HCT116 (cell line): ENCODE results near the gene CHD2. TPM values are rescaled to one million over a fixed set of nuclear protein-coding genes. Genes with fewer than 3 reads are reported as not detected.

Experiments
- ATAC-seq: fragments of 200-7000 bp; cut with Tn5 transposase; 2 replicates; pipeline ENCODE4 v1.9.1; 2020; ENCODE audit warnings: mild to moderate bottlenecking, moderate library complexity
- BruUV-seq: library from RNA; stranded (reverse); fragments of 400-500 nt; replicated peaks from 2 replicates; lab custom pipeline; 2021; lab: Mats Ljungman, UMichigan
- CTCF ChIA-PET: fragments of 300-600 bp; sonication (Branson Sonifier 250); formaldehyde crosslinking; loops from one replicate; lab custom pipeline; 2021; ENCODE audit warnings: antibody characterized with exemption; lab: Charles Lee
- POLR2A ChIA-PET: fragments of 300-600, 350-600 bp; sonication (Branson Sonifier 250); formaldehyde crosslinking; loops from one replicate; lab custom pipeline; 2021; ENCODE audit warnings: antibody characterized with exemption; lab: Charles Lee
- RAD21 ChIA-PET, 2 experiments: fragments of 300-600 bp; sonication (Branson Sonifier 250); formaldehyde crosslinking; loops; one replicate each; lab custom pipeline; 2023; ENCODE audit warnings: low total read pairs in 2 of 2; ENCODE audit not compliant: uncharacterized antibody in 2 of 2, unreplicated experiment in 2 of 2, low non-redundant PET in 1 of 2; lab: Charles Lee
- DNase-seq: peaks from one replicate; pipeline ENCODE4 v3.0.0-alpha.2; 2010; ENCODE audit warnings: low read depth, low spot score
- H2AFZ ChIP-seq: fragments of 200-600 bp; shearing (Covaris generic), sonication (generic); 2 replicates; pipeline ENCODE4 v1.6.1; 2017; ENCODE audit warnings: low read depth, mixed run types, mixed read lengths, antibody characterized with exemption, low read length; ENCODE audit not compliant: poor library complexity, severe bottlenecking
- H3K27ac ChIP-seq: 2 replicates; pipeline ENCODE4 v1.5.1; 2012; ENCODE audit warnings: low read depth, low read length
- H3K27me3 ChIP-seq: fragments of 200-600 bp; sonication (generic); 2 replicates; pipeline ENCODE4 v1.6.1; 2016; ENCODE audit warnings: mixed run types, low read length, mixed read lengths; ENCODE audit not compliant: insufficient read depth
- H3K36me3 ChIP-seq, 2 experiments: fragments of 200-500 bp in 1 of 2; fragments of 200-600 bp in 1 of 2; sonication (Bioruptor generic) in 1 of 2; sonication (generic) in 1 of 2; 2 replicates each; pipeline versions ENCODE4 v1.5.1 to v1.6.1; 2014 to 2016; ENCODE audit warnings: low read length in 2 of 2, inconsistent platforms in 1 of 2, mixed read lengths in 1 of 2, mixed run types in 1 of 2; ENCODE audit not compliant: insufficient read depth in 2 of 2, control insufficient read depth in 1 of 2
- H3K4me1 ChIP-seq, 2 experiments: fragments of 200-600 bp in 1 of 2; sonication (generic) in 1 of 2; 2 replicates each; pipeline versions ENCODE4 v1.5.1 to v1.6.1; 2012 to 2017; ENCODE audit warnings: low read length in 2 of 2, inconsistent platforms in 1 of 2, mild to moderate bottlenecking in 1 of 2, mixed read lengths in 1 of 2, mixed run types in 1 of 2, moderate library complexity in 1 of 2; ENCODE audit not compliant: insufficient read depth in 2 of 2, control insufficient read depth in 1 of 2
- H3K4me2 ChIP-seq: fragments of 200-600 bp; sonication (generic); 2 replicates; pipeline ENCODE4 v1.6.1; 2017; ENCODE audit warnings: mixed run types, low read length, mixed read lengths
- H3K4me3 ChIP-seq, 2 experiments: fragments of 200-600 bp in 1 of 2; sonication (generic) in 1 of 2; replicated peaks in 1 of 2; 2 replicates each; pipeline ENCODE4 v1.5.1; 2011 to 2016; ENCODE audit warnings: low read length in 2 of 2, control low read depth in 1 of 2, low read depth in 1 of 2, mild to moderate bottlenecking in 1 of 2, mixed read lengths in 1 of 2, mixed run types in 1 of 2
- H3K79me2 ChIP-seq: fragments of 200-600 bp; sonication (generic); 2 replicates; pipeline ENCODE4 v1.6.1; 2017; ENCODE audit warnings: mild to moderate bottlenecking, mixed run types, low read length, moderate library complexity, mixed read lengths; ENCODE audit not compliant: insufficient read depth
- H3K9ac ChIP-seq: fragments of 200-600 bp; sonication (generic); 2 replicates; pipeline ENCODE4 v1.6.1; 2016; ENCODE audit warnings: low read length, mixed read lengths
- H3K9me2 ChIP-seq: fragments of 200-600 bp; sonication (generic), shearing (Covaris generic); 2 replicates; pipeline ENCODE4 v1.6.1; 2017; ENCODE audit warnings: mixed run types, mild to moderate bottlenecking, moderate library complexity; ENCODE audit not compliant: insufficient read depth
- H3K9me3 ChIP-seq, 2 experiments: fragments of 200-500 bp in 1 of 2; fragments of 200-600 bp in 1 of 2; sonication (Bioruptor generic) in 1 of 2; sonication (generic) in 1 of 2; 2 replicates each; pipeline ENCODE4 v1.6.1; 2014 to 2017; ENCODE audit warnings: low read length in 2 of 2, mixed read lengths in 2 of 2, inconsistent platforms in 1 of 2, low read depth in 1 of 2, mild to moderate bottlenecking in 1 of 2, mixed run types in 1 of 2, moderate library complexity in 1 of 2; ENCODE audit not compliant: control insufficient read depth in 1 of 2, insufficient read depth in 1 of 2
- H4K20me1 ChIP-seq: fragments of 200-600 bp; sonication (generic), shearing (Covaris generic); 2 replicates; pipeline ENCODE4 v1.6.1; 2017; ENCODE audit warnings: mixed run types, mild to moderate bottlenecking, moderate library complexity; ENCODE audit not compliant: insufficient read depth
- CBX3 ChIP-seq: IDR thresholded peaks from 2 replicates; pipeline ENCODE4 v1.6.1; 2012; ENCODE audit warnings: low read depth
- CEBPB ChIP-seq: IDR thresholded peaks from 2 replicates; pipeline ENCODE4 v1.6.1; 2012; ENCODE audit warnings: low read depth
- EGR1 ChIP-seq: IDR thresholded peaks from 2 replicates; pipeline ENCODE4 v1.6.1; 2012; ENCODE audit warnings: low read depth
- ELF1 ChIP-seq: IDR thresholded peaks from 2 replicates; pipeline ENCODE4 v1.6.1; 2012; ENCODE audit warnings: low read depth, borderline replicate concordance
- EZH2 ChIP-seq: fragments of 200-600 bp; sonication (generic); IDR thresholded peaks from 2 replicates; pipeline ENCODE4 v1.6.1; 2017; ENCODE audit warnings: antibody characterized with exemption, mixed run types
- EZH2phosphoT487 ChIP-seq: fragments of 200-600 bp; IDR thresholded peaks from 2 replicates; pipeline ENCODE4 v1.6.1; 2018; ENCODE audit warnings: antibody characterized with exemption, borderline replicate concordance
- FOSL1 ChIP-seq: IDR thresholded peaks from 2 replicates; pipeline ENCODE4 v1.6.1; 2012; ENCODE audit warnings: low read depth
- JUND ChIP-seq: IDR thresholded peaks from 2 replicates; pipeline ENCODE4 v1.6.1; 2012
- POLR2AphosphoS5 ChIP-seq: IDR thresholded peaks from 2 replicates; pipeline ENCODE4 v1.6.1; 2011; ENCODE audit warnings: mild to moderate bottlenecking, low read depth, low read length, moderate library complexity
- RAD21 ChIP-seq: IDR thresholded peaks from 2 replicates; pipeline ENCODE4 v1.6.1; 2012; ENCODE audit warnings: low read depth, mild to moderate bottlenecking
- SP1 ChIP-seq: IDR thresholded peaks from 2 replicates; pipeline ENCODE4 v1.6.1; 2012; ENCODE audit warnings: low read depth
- TCF7L2 ChIP-seq: IDR thresholded peaks from 2 replicates; pipeline ENCODE4 v1.7.0; 2011; ENCODE audit warnings: borderline replicate concordance, inconsistent platforms; ENCODE audit not compliant: insufficient read depth, insufficient read length; ENCODE audit errors: extremely low read depth
- YY1 ChIP-seq: IDR thresholded peaks from 2 replicates; pipeline ENCODE4 v1.6.1; 2011; ENCODE audit warnings: low read length, low read depth, moderate library complexity, mild to moderate bottlenecking; ENCODE audit not compliant: insufficient replicate concordance; ENCODE audit errors: extremely low read depth
- ZFX ChIP-seq: fragments of 450-650 bp; IDR thresholded peaks from 2 replicates; pipeline ENCODE4 v1.6.1; 2017
- ZNF274 ChIP-seq: fragments of 200-500 bp; sonication (Bioruptor generic); IDR thresholded peaks from 2 replicates; pipeline ENCODE4 v1.6.1; 2014; ENCODE audit warnings: mild to moderate bottlenecking, low read depth, low read length, inconsistent platforms
- intact Hi-C: fragments of 100-400 bp; cut with micrococcal nuclease; formaldehyde crosslinking; loops from 2 replicates; pipeline ENCODE4 v1.10.0; 2022
- total RNA-seq: library from RNA; stranded (reverse); gene quantifications from one replicate; pipeline ENCODE4 v1.2.1, GENCODE V29; 2021; ENCODE audit not compliant: unreplicated experiment
- TF ChIP-seq, protein P1 (sequence below): IDR thresholded peaks from 2 replicates; pipeline ENCODE4 v1.6.1; 2012
- TF ChIP-seq, protein P2 (sequence below): IDR thresholded peaks from 2 replicates; pipeline ENCODE4 v1.6.1; 2012
- TF ChIP-seq, protein P3 (sequence below), 3 experiments: fragments of 200-600 bp in 1 of 3; sonication (generic) in 1 of 3; IDR thresholded peaks in 2 of 3; conservative IDR thresholded peaks in 1 of 3; 2 replicates each; pipeline ENCODE4 v1.5.1; 2012 to 2017; ENCODE audit warnings: low read depth in 2 of 3, low read length in 2 of 3, antibody characterized with exemption in 1 of 3, borderline replicate concordance in 1 of 3, control low read depth in 1 of 3, mild to moderate bottlenecking in 1 of 3, mixed read lengths in 1 of 3, mixed run types in 1 of 3, moderate library complexity in 1 of 3; ENCODE audit not compliant: insufficient read depth in 1 of 3

Gene CHD2
- total RNA-seq, 1 experiment from 2014 or later = 116 TPM

DNA sequence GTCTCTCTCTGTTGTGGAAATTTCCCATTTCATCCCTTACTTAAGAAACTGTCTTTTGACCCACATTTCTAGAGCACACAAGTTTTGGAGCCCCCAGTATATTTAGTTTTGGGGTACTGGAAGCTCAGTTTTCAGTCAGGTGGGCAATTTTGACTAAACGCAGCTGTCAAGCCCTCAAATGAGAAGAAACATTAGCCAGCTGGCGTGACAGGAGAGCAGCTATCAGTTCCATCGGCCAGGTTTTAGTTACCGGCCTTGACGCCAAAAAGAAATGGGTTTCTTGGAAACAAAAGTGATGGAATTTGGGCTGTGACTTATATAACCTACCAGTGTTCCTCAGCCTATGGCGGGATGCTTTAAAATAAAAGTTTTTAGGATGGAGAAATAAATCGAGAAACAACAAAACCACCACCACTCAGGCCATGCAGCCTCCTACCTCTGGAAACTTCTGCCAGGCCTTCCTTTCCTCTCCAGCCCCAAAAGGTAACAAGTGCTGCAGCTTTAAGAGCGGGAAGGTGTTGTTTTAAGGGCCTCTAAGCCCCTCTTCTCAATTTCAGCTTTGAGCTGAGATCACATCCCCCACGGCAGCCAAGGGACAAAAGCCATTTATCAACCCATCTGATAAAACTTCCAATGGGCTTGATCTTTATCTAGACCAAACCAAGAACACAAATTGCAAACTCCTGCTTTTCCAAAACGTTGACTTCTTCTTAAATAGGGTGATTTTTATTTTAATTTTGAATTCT is 170.6 kb downstream of the CHD2 start:
- peaks cover 8 to 21% of the 10 kb centered on the region in 2 experiments for H3K4me1 ChIP-seq
- ChIA-PET RAD21 (no interaction called here), CTCF (no interaction called here), POLR2A (no interaction called here)
- no peak overlapping the region for H2AFZ ChIP-seq
- no peak overlapping the region for H3K4me3 ChIP-seq
- H3K36me3 ChIP-seq = no peaks in the 10 kb centered on the region
- DNase-seq (no peak), ATAC-seq (no peak)
- H3K9ac ChIP-seq = no peak overlapping the region
- H3K79me2 ChIP-seq = no peaks in the 10 kb centered on the region
- BruUV-seq = no TSS peak
- intact Hi-C loops = no loop called here
- TF ChIP-seq, protein P1, sequence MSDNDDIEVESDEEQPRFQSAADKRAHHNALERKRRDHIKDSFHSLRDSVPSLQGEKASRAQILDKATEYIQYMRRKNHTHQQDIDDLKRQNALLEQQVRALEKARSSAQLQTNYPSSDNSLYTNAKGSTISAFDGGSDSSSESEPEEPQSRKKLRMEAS = no peak
- no peak for TF ChIP-seq EGR1
- no peak for TF ChIP-seq TCF7L2
- no peak for TF ChIP-seq CBX3
- TF ChIP-seq ZNF274 = no peak
- TF ChIP-seq, protein P2, sequence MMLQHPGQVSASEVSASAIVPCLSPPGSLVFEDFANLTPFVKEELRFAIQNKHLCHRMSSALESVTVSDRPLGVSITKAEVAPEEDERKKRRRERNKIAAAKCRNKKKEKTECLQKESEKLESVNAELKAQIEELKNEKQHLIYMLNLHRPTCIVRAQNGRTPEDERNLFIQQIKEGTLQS = no peak
- TF ChIP-seq, protein P3, sequence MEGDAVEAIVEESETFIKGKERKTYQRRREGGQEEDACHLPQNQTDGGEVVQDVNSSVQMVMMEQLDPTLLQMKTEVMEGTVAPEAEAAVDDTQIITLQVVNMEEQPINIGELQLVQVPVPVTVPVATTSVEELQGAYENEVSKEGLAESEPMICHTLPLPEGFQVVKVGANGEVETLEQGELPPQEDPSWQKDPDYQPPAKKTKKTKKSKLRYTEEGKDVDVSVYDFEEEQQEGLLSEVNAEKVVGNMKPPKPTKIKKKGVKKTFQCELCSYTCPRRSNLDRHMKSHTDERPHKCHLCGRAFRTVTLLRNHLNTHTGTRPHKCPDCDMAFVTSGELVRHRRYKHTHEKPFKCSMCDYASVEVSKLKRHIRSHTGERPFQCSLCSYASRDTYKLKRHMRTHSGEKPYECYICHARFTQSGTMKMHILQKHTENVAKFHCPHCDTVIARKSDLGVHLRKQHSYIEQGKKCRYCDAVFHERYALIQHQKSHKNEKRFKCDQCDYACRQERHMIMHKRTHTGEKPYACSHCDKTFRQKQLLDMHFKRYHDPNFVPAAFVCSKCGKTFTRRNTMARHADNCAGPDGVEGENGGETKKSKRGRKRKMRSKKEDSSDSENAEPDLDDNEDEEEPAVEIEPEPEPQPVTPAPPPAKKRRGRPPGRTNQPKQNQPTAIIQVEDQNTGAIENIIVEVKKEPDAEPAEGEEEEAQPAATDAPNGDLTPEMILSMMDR (IDR thresholded peaks at IDR 0.05 in 2 of 3, conservative IDR thresholded peaks at IDR 0.05 in 1 of 3; ENCODE audit: borderline replicate concordance in 1 of 3, insufficient read depth in 1 of 3, low read depth in 2 of 3, low read length in 2 of 3) = no peak
- no peak for TF ChIP-seq EZH2phosphoT487
- TF ChIP-seq JUND = no peak
- no peak for TF ChIP-seq ELF1
- TF ChIP-seq ZFX = no peak
- no peak for TF ChIP-seq SP1
- TF ChIP-seq RAD21 = no peak
- TF ChIP-seq CEBPB = no peak
- TF ChIP-seq FOSL1 = no peak
- no peak for TF ChIP-seq YY1
- no peak for TF ChIP-seq POLR2AphosphoS5
- no peak for TF ChIP-seq EZH2
- H3K4me2 ChIP-seq = no peak overlapping the region
- no peak overlapping the region for H3K27ac ChIP-seq
- no peaks in the 10 kb centered on the region for H3K27me3 ChIP-seq
- H3K9me3 ChIP-seq = no peaks in the 10 kb centered on the region
- no peaks in the 10 kb centered on the region for H3K9me2 ChIP-seq
- no peaks in the 10 kb centered on the region for H4K20me1 ChIP-seq
